ENCODE results near the gene DLK2.

The DLK2 gene

GRCh38 chr6:43432009-43432945, 23.1 kb downstream of the DLK2 start:
- no peak overlapping the region for H2BK15ac ChIP-seq (ENCODE audit: low read length)
- no peak overlapping the region for H3K4me2 ChIP-seq (ENCODE audit: insufficient read depth, low read length, poor library complexity, severe bottlenecking)
- peaks cover 8 to 25% of the 10 kb centered on the region in 2 donors for H3K36me3 ChIP-seq (replicated peaks in 1 of 2; ENCODE audit: control insufficient read depth in 2 of 2, insufficient read depth in 2 of 2, low read length in 2 of 2)
- no peak overlapping the region for H2AK5ac ChIP-seq (ENCODE audit: low read depth, low read length)
- peak overlapping the region; percentile 58 for H2BK5ac ChIP-seq (ENCODE audit: low read length)
- no CpG with 5 or more reads among the region's 19 CpGs for WGBS, 2 donors (ENCODE audit: extremely low coverage in 2 of 2, insufficient read length in 2 of 2, insufficient replicate concordance in 1 of 2)
- no peaks in the 10 kb centered on the region for H3K9me3 ChIP-seq (replicated peaks in 1 of 2; ENCODE audit: control insufficient read depth in 2 of 2, insufficient read depth in 1 of 2, low read depth in 1 of 2, low read length in 2 of 2)
- peaks cover 0 to 15% of the 10 kb centered on the region in 2 donors for H3K4me1 ChIP-seq (ENCODE audit: control insufficient read depth in 2 of 2, insufficient read depth in 1 of 2, low read depth in 1 of 2, low read length in 2 of 2)
- no peak overlapping the region for H2BK12ac ChIP-seq (ENCODE audit: low read length)
- peak overlapping the region; percentile 10 for H3K23ac ChIP-seq (ENCODE audit: low read depth, low read length, poor library complexity)
- DNase-seq (ENCODE audit: low spot score) = no peak
- H4K8ac ChIP-seq (ENCODE audit: low read depth, low read length) = no peak overlapping the region
- H4K91ac ChIP-seq (ENCODE audit: low read depth, low read length, poor library complexity) = no peak overlapping the region
- H2BK120ac ChIP-seq (ENCODE audit: low read depth, low read length) = no peak overlapping the region
- H3K4me3 ChIP-seq (ENCODE audit: low read length in 2 of 2) = no peak overlapping the region
- H2AFZ ChIP-seq (ENCODE audit: low read length) = no peak overlapping the region
- H3K27ac ChIP-seq (replicated peaks; ENCODE audit: low read length) = no peak overlapping the region
- peak overlapping the region; percentile 13 for H3K9ac ChIP-seq (ENCODE audit: low read depth, low read length, poor library complexity)
- no peaks in the 10 kb centered on the region for H3K27me3 ChIP-seq (ENCODE audit: control insufficient read depth in 3 of 3, insufficient read depth in 3 of 3, low read depth in 1 of 3, low read length in 3 of 3)
- H3K14ac ChIP-seq (ENCODE audit: low read length) = no peak overlapping the region
- H3K18ac ChIP-seq (ENCODE audit: low read length) = no peak overlapping the region
- H3K79me1 ChIP-seq (ENCODE audit: low read depth, low read length) = peaks cover 2% of the 10 kb centered on the region
- H3K4ac ChIP-seq (ENCODE audit: low read length) = no peak overlapping the region

GRCh38 chr6:43428874-43429273, 26.5 kb downstream of the DLK2 start:
- Histone ChIP-seq H3K27ac (replicated peaks; ENCODE audit: low read length) (no peak overlapping the region), H3K4me2 (ENCODE audit: insufficient read depth, low read length, poor library complexity, severe bottlenecking) (no peak overlapping the region), H4K91ac (ENCODE audit: low read depth, low read length, poor library complexity) (no peak overlapping the region), H2AFZ (ENCODE audit: low read length) (no peak overlapping the region), H3K9me3 (replicated peaks in 1 of 2; ENCODE audit: control insufficient read depth in 2 of 2, insufficient read depth in 1 of 2, low read depth in 1 of 2, low read length in 2 of 2) (no peaks in the 10 kb centered on the region), H3K14ac (ENCODE audit: low read length) (no peak overlapping the region), H4K8ac (ENCODE audit: low read depth, low read length) (no peak overlapping the region), H3K4ac (ENCODE audit: low read length) (no peak overlapping the region), H3K36me3 (replicated peaks in 1 of 2; ENCODE audit: control insufficient read depth in 2 of 2, insufficient read depth in 2 of 2, low read length in 2 of 2) (peaks cover 7 to 21% of the 10 kb centered on the region in 2 donors), H3K27me3 (ENCODE audit: control insufficient read depth in 3 of 3, insufficient read depth in 3 of 3, low read depth in 1 of 3, low read length in 3 of 3) (no peaks in the 10 kb centered on the region), H3K79me1 (ENCODE audit: low read depth, low read length) (no peaks in the 10 kb centered on the region), H3K4me1 (ENCODE audit: control insufficient read depth in 2 of 2, insufficient read depth in 1 of 2, low read depth in 1 of 2, low read length in 2 of 2) (peaks cover 2 to 7% of the 10 kb centered on the region in 2 donors), H2BK15ac (ENCODE audit: low read length) (no peak overlapping the region), H3K18ac (ENCODE audit: low read length) (no peak overlapping the region), H3K23ac (ENCODE audit: low read depth, low read length, poor library complexity) (no peak overlapping the region), H2BK120ac (ENCODE audit: low read depth, low read length) (no peak overlapping the region), H2BK5ac (ENCODE audit: low read length) (no peak overlapping the region), H3K4me3 (ENCODE audit: low read length in 2 of 2) (peak overlapping the region in 1 of 2 donors; percentile 82), H3K9ac (ENCODE audit: low read depth, low read length, poor library complexity) (no peak overlapping the region), H2BK12ac (ENCODE audit: low read length) (no peak overlapping the region), H2AK5ac (ENCODE audit: low read depth, low read length) (no peak overlapping the region)
- DNase-seq (ENCODE audit: low spot score) = no peak
- WGBS, 2 donors (ENCODE audit: extremely low coverage in 2 of 2, insufficient read length in 2 of 2, insufficient replicate concordance in 1 of 2) = no CpG with 5 or more reads among the region's 3 CpGs

GRCh38 chr6:43428112-43428570, 27.2 kb downstream of the DLK2 start:
- Histone ChIP-seq H3K14ac (ENCODE audit: low read length) (no peak overlapping the region), H3K4me3 (ENCODE audit: low read length in 2 of 2) (peak overlapping the region; percentile 82 to 93), H2BK15ac (ENCODE audit: low read length) (peak overlapping the region; percentile 35), H2BK120ac (ENCODE audit: low read depth, low read length) (no peak overlapping the region), H3K36me3 (replicated peaks in 1 of 2; ENCODE audit: control insufficient read depth in 2 of 2, insufficient read depth in 2 of 2, low read length in 2 of 2) (peaks cover 4 to 17% of the 10 kb centered on the region in 2 donors), H2BK12ac (ENCODE audit: low read length) (no peak overlapping the region), H2AFZ (ENCODE audit: low read length) (peak overlapping the region; percentile 95), H3K9me3 (replicated peaks in 1 of 2; ENCODE audit: control insufficient read depth in 2 of 2, insufficient read depth in 1 of 2, low read depth in 1 of 2, low read length in 2 of 2) (no peaks in the 10 kb centered on the region), H3K27me3 (ENCODE audit: control insufficient read depth in 3 of 3, insufficient read depth in 3 of 3, low read depth in 1 of 3, low read length in 3 of 3) (no peaks in the 10 kb centered on the region), H3K27ac (replicated peaks; ENCODE audit: low read length) (peak overlapping the region; percentile 52), H4K91ac (ENCODE audit: low read depth, low read length, poor library complexity) (no peak overlapping the region), H3K79me1 (ENCODE audit: low read depth, low read length) (no peaks in the 10 kb centered on the region), H2BK5ac (ENCODE audit: low read length) (peak overlapping the region; percentile 93), H3K18ac (ENCODE audit: low read length) (peak overlapping the region; percentile 98), H3K9ac (ENCODE audit: low read depth, low read length, poor library complexity) (peak overlapping the region; percentile 100), H4K8ac (ENCODE audit: low read depth, low read length) (no peak overlapping the region), H3K4me1 (ENCODE audit: control insufficient read depth in 2 of 2, insufficient read depth in 1 of 2, low read depth in 1 of 2, low read length in 2 of 2) (peaks cover 2 to 7% of the 10 kb centered on the region in 2 donors), H3K4ac (ENCODE audit: low read length) (no peak overlapping the region), H3K4me2 (ENCODE audit: insufficient read depth, low read length, poor library complexity, severe bottlenecking) (peak overlapping the region; percentile 67), H2AK5ac (ENCODE audit: low read depth, low read length) (no peak overlapping the region), H3K23ac (ENCODE audit: low read depth, low read length, poor library complexity) (peak overlapping the region; percentile 97)
- no peak for DNase-seq (ENCODE audit: low spot score)
- WGBS, 2 donors (ENCODE audit: extremely low coverage in 2 of 2, insufficient read length in 2 of 2, insufficient replicate concordance in 1 of 2) = no CpG with 5 or more reads among the region's 12 CpGs

- H2BK120ac ChIP-seq (ENCODE audit: low read depth, low read length) = no peak within 1 kb of the TSS
- H2AFZ ChIP-seq (ENCODE audit: low read length) = peak within 1 kb of the TSS; percentile 95
- no peaks in the 10 kb centered on the region for H3K27me3 ChIP-seq (ENCODE audit: control insufficient read depth in 3 of 3, insufficient read depth in 3 of 3, low read depth in 1 of 3, low read length in 3 of 3)
- H3K79me1 ChIP-seq (ENCODE audit: low read depth, low read length) = no peaks in the 10 kb centered on the region
- no CpG with 5 or more reads among the region's 49 CpGs for WGBS, 2 donors (ENCODE audit: extremely low coverage in 2 of 2, insufficient read length in 2 of 2, insufficient replicate concordance in 1 of 2)
- H2BK5ac ChIP-seq (ENCODE audit: low read length) = peak within 1 kb of the TSS; percentile 93
- no peak within 1 kb of the TSS for H4K91ac ChIP-seq (ENCODE audit: low read depth, low read length, poor library complexity)
- DNase-seq (ENCODE audit: low spot score) = peak; percentile 89
- H3K9me3 ChIP-seq (replicated peaks in 1 of 2; ENCODE audit: control insufficient read depth in 2 of 2, insufficient read depth in 1 of 2, low read depth in 1 of 2, low read length in 2 of 2) = no peaks in the 10 kb centered on the region
- peaks cover 2 to 7% of the 10 kb centered on the region in 2 donors for H3K4me1 ChIP-seq (ENCODE audit: control insufficient read depth in 2 of 2, insufficient read depth in 1 of 2, low read depth in 1 of 2, low read length in 2 of 2)
- peak within 1 kb of the TSS; percentile 82 to 93 for H3K4me3 ChIP-seq (ENCODE audit: low read length in 2 of 2)
- peak within 1 kb of the TSS; percentile 100 for H3K9ac ChIP-seq (ENCODE audit: low read depth, low read length, poor library complexity)
- peaks cover 2 to 11% of the 10 kb centered on the region in 2 donors for H3K36me3 ChIP-seq (replicated peaks in 1 of 2; ENCODE audit: control insufficient read depth in 2 of 2, insufficient read depth in 2 of 2, low read length in 2 of 2)
- H3K14ac ChIP-seq (ENCODE audit: low read length) = peak within 1 kb of the TSS; percentile 79
- peak within 1 kb of the TSS; percentile 81 for H2BK15ac ChIP-seq (ENCODE audit: low read length)
- H3K27ac ChIP-seq (replicated peaks; ENCODE audit: low read length) = peak within 1 kb of the TSS; percentile 82
- peak within 1 kb of the TSS; percentile 98 for H3K18ac ChIP-seq (ENCODE audit: low read length)
- H2AK5ac ChIP-seq (ENCODE audit: low read depth, low read length) = peak within 1 kb of the TSS; percentile 93
- H4K8ac ChIP-seq (ENCODE audit: low read depth, low read length) = peak within 1 kb of the TSS; percentile 93
- no peak within 1 kb of the TSS for H2BK12ac ChIP-seq (ENCODE audit: low read length)
- peak within 1 kb of the TSS; percentile 67 for H3K4me2 ChIP-seq (ENCODE audit: insufficient read depth, low read length, poor library complexity, severe bottlenecking)
- H3K4ac ChIP-seq (ENCODE audit: low read length) = peak within 1 kb of the TSS; percentile 66
- peak within 1 kb of the TSS; percentile 97 for H3K23ac ChIP-seq (ENCODE audit: low read depth, low read length, poor library complexity)
Measured at GRCh38 chr6:43427406-43428111, 27.8 kb downstream of the DLK2 start, which contains the start of gene ABCC10. Gene ABCC10 (plus strand): TSS chr6:43427541. CDS start chr6:43427979, 438 bp downstream.
